H1 (cell line): ENCODE results near the gene RIMS1. TPM values are rescaled to one million over a fixed set of nuclear protein-coding genes. Genes with fewer than 3 reads are reported as not detected.

Experiments used
- CTCF ChIA-PET: fragments of 300-600 bp; sonication (Branson Sonifier 250); formaldehyde crosslinking; loops from one replicate; lab custom pipeline; 2021; ENCODE audit not compliant: partially characterized antibody; lab: Charles Lee
- POLR2A ChIA-PET: fragments of 300-600 bp; sonication (Branson Sonifier 250); formaldehyde crosslinking; loops from one replicate; lab custom pipeline; 2021; ENCODE audit warnings: inconsistent platforms; ENCODE audit not compliant: partially characterized antibody; lab: Charles Lee
- DNase-seq, 2 experiments: peaks; one replicate each; pipeline versions ENCODE4 v3.0.0 to v3.0.0-alpha.2; 2010 to 2022; ENCODE audit warnings: low spot score in 2 of 2, low read depth in 1 of 2, mixed read lengths in 1 of 2
- FAIRE-seq: peaks from 2 replicates; lab custom pipeline; 2011; peaks lifted over from hg19 to GRCh38; lab: Jason Lieb, UNC
- H2AFZ ChIP-seq: 2 replicates; pipeline ENCODE4 v1.8.1; 2012; ENCODE audit warnings: low read length, inconsistent platforms
- H2AK5ac ChIP-seq: 2 replicates; pipeline ENCODE4 v1.6.1; 2013; ENCODE audit warnings: low read depth, low read length
- H2BK120ac ChIP-seq: replicated peaks from 2 replicates; pipeline ENCODE3; 2013; ENCODE audit warnings: low read depth, low read length, inconsistent platforms
- H2BK12ac ChIP-seq: 2 replicates; pipeline ENCODE4 v1.6.1; 2013; ENCODE audit warnings: low read depth, low read length
- H2BK15ac ChIP-seq: 2 replicates; pipeline ENCODE4 v1.6.1; 2013; ENCODE audit warnings: low read length
- H2BK20ac ChIP-seq: 2 replicates; pipeline ENCODE4 v1.6.1; 2013; ENCODE audit warnings: low read length
- H2BK5ac ChIP-seq: 2 replicates; pipeline ENCODE4 v1.6.1; 2013; ENCODE audit warnings: low read depth, low read length
- H3K14ac ChIP-seq: 2 replicates; pipeline ENCODE4 v1.6.1; 2013; ENCODE audit warnings: inconsistent platforms; ENCODE audit not compliant: insufficient read length
- H3K18ac ChIP-seq: 2 replicates; pipeline ENCODE4 v1.6.1; 2013; ENCODE audit warnings: low read length; ENCODE audit errors: extremely low read depth
- H3K23ac ChIP-seq: 2 replicates; pipeline ENCODE4 v1.6.1; 2013; ENCODE audit warnings: inconsistent platforms; ENCODE audit not compliant: insufficient read length
- H3K23me2 ChIP-seq: 2 replicates; pipeline ENCODE4 v1.6.1; 2013; ENCODE audit warnings: low read depth, low read length
- H3K27ac ChIP-seq: 2 replicates; pipeline ENCODE4 v1.6.1; 2011; ENCODE audit warnings: low read depth, low read length, inconsistent platforms
- H3K27me3 ChIP-seq, 4 experiments: replicated peaks in 1 of 4; 1 replicate in 1 of 4; 2 replicates in 3 of 4; pipeline versions ENCODE4 v1.6.1 to v1.8.1; 2011 to 2013; ENCODE audit warnings: low read length in 3 of 4, mild to moderate bottlenecking in 3 of 4, inconsistent platforms in 2 of 4, mixed read lengths in 2 of 4, moderate library complexity in 1 of 4; ENCODE audit not compliant: control insufficient read depth in 3 of 4, insufficient read depth in 3 of 4; ENCODE audit errors: extremely low read depth in 1 of 4
- H3K36me3 ChIP-seq, 4 experiments: 2 replicates each; pipeline versions ENCODE4 v1.6.1 to v1.8.1; 2011 to 2013; ENCODE audit warnings: mild to moderate bottlenecking in 4 of 4, low read length in 3 of 4, moderate library complexity in 2 of 4, control low read depth in 1 of 4, inconsistent platforms in 1 of 4; ENCODE audit not compliant: insufficient read depth in 4 of 4, control insufficient read depth in 2 of 4
- H3K4ac ChIP-seq: replicated peaks from 2 replicates; pipeline ENCODE3; 2013; ENCODE audit warnings: low read length, low read depth, mixed read lengths, inconsistent platforms; ENCODE audit not compliant: insufficient read length
- H3K4me1 ChIP-seq, 4 experiments: replicated peaks in 1 of 4; 1 replicate in 1 of 4; 2 replicates in 3 of 4; pipeline versions ENCODE4 v1.6.1 to v1.8.1; 2011 to 2013; ENCODE audit warnings: low read length in 3 of 4, inconsistent platforms in 2 of 4, mixed read lengths in 1 of 4; ENCODE audit not compliant: insufficient read depth in 4 of 4, control insufficient read depth in 3 of 4
- H3K4me2 ChIP-seq, 2 experiments: 2 replicates each; pipeline versions ENCODE4 v1.6.1 to v1.8.1; 2011 to 2013; ENCODE audit warnings: low read depth in 2 of 2, low read length in 2 of 2, control low read depth in 1 of 2, inconsistent platforms in 1 of 2, mild to moderate bottlenecking in 1 of 2; ENCODE audit not compliant: insufficient read depth in 1 of 2
- H3K4me3 ChIP-seq, 4 experiments: fragments of 200-600, 300-600 bp in 1 of 4; sonication (generic), shearing (Covaris generic), sonication (Bioruptor Twin) in 1 of 4; 2 replicates each; pipeline versions ENCODE4 v1.5.1 to v1.8.1; 2011 to 2016; ENCODE audit warnings: low read length in 4 of 4, low read depth in 3 of 4, control low read depth in 2 of 4, inconsistent platforms in 2 of 4, mild to moderate bottlenecking in 2 of 4, mixed read lengths in 1 of 4, moderate library complexity in 1 of 4; ENCODE audit not compliant: insufficient read depth in 2 of 4; ENCODE audit errors: extremely low read depth in 1 of 4
- H3K56ac ChIP-seq: replicated peaks from 2 replicates; pipeline ENCODE3; 2013; ENCODE audit warnings: low read depth, mild to moderate bottlenecking, mixed read lengths, low read length, inconsistent platforms; ENCODE audit not compliant: insufficient read length
- H3K79me1 ChIP-seq: 2 replicates; pipeline ENCODE4 v1.6.1; 2013; ENCODE audit warnings: low read depth, low read length, control low read depth
- H3K79me2 ChIP-seq, 2 experiments: 2 replicates each; pipeline versions ENCODE4 v1.6.1 to v1.8.1; 2012 to 2013; ENCODE audit warnings: low read length in 2 of 2, mild to moderate bottlenecking in 2 of 2, inconsistent platforms in 1 of 2; ENCODE audit not compliant: insufficient read depth in 2 of 2, control insufficient read depth in 1 of 2
- H3K9ac ChIP-seq, 4 experiments: replicated peaks in 1 of 4; 1 replicate in 1 of 4; 2 replicates in 3 of 4; pipeline versions ENCODE4 v1.6.1 to v1.8.1; 2011 to 2013; ENCODE audit warnings: low read depth in 3 of 4, low read length in 3 of 4, control low read depth in 2 of 4, mild to moderate bottlenecking in 2 of 4, moderate library complexity in 2 of 4, inconsistent platforms in 1 of 4; ENCODE audit errors: extremely low read depth in 1 of 4
- H3K9me3 ChIP-seq, 2 experiments: 2 replicates each; pipeline versions ENCODE4 v1.6.1 to v1.8.1; 2012 to 2013; ENCODE audit warnings: mild to moderate bottlenecking in 2 of 2, moderate library complexity in 2 of 2, control low read depth in 1 of 2, inconsistent platforms in 1 of 2, low read depth in 1 of 2, low read length in 1 of 2, mixed read lengths in 1 of 2; ENCODE audit not compliant: insufficient read depth in 2 of 2
- H4K20me1 ChIP-seq, 2 experiments: replicated peaks in 1 of 2; 2 replicates each; pipeline versions ENCODE3 to v1.8.1; 2011 to 2013; ENCODE audit warnings: inconsistent platforms in 2 of 2, low read length in 2 of 2, mild to moderate bottlenecking in 1 of 2; ENCODE audit not compliant: insufficient read depth in 2 of 2, control insufficient read depth in 1 of 2
- H4K5ac ChIP-seq: 2 replicates; pipeline ENCODE4 v1.6.1; 2013; ENCODE audit warnings: low read length, low read depth, mixed read lengths, inconsistent platforms; ENCODE audit not compliant: insufficient read length
- H4K8ac ChIP-seq: 2 replicates; pipeline ENCODE4 v1.8.0; 2013; ENCODE audit warnings: mild to moderate bottlenecking, moderate library complexity, low read length, inconsistent platforms; ENCODE audit not compliant: insufficient read depth; ENCODE audit errors: extremely low read depth
- H4K91ac ChIP-seq: replicated peaks from 2 replicates; pipeline ENCODE3; 2013; ENCODE audit warnings: low read length, mixed read lengths, inconsistent platforms; ENCODE audit not compliant: insufficient read length
- ATF3 ChIP-seq: IDR thresholded peaks from 2 replicates; pipeline ENCODE4 v1.6.1; 2011; ENCODE audit warnings: low read depth, mild to moderate bottlenecking, low read length; ENCODE audit not compliant: insufficient read depth
- E2F6 ChIP-seq: IDR thresholded peaks from 2 replicates; pipeline ENCODE4 v1.6.1; 2012; ENCODE audit warnings: inconsistent platforms
- FOSL1 ChIP-seq: IDR thresholded peaks from 2 replicates; pipeline ENCODE4 v1.6.1; 2011; ENCODE audit warnings: mild to moderate bottlenecking, low read depth, low read length, moderate library complexity; ENCODE audit not compliant: insufficient read depth
- GTF2F1 ChIP-seq: IDR thresholded peaks from 2 replicates; pipeline ENCODE4 v1.6.1; 2012; ENCODE audit warnings: low read depth, low read length, improper control_type of control experiment, borderline replicate concordance
- KDM4A ChIP-seq: IDR thresholded peaks from one replicate; pipeline ENCODE4 v1.7.1; 2012; ENCODE audit warnings: low read depth, mild to moderate bottlenecking, moderate library complexity, low read length, inconsistent platforms; ENCODE audit not compliant: severe bottlenecking
- MAFK ChIP-seq: IDR thresholded peaks from 2 replicates; pipeline ENCODE4 v1.6.1; 2012; ENCODE audit warnings: low read depth, mild to moderate bottlenecking, improper control_type of control experiment, low read length
- POLR2A ChIP-seq, 2 experiments: IDR thresholded peaks; 1 replicate in 1 of 2; 2 replicates in 1 of 2; pipeline ENCODE4 v1.6.1; 2011; ENCODE audit warnings: low read depth in 2 of 2, low read length in 2 of 2, mild to moderate bottlenecking in 2 of 2; ENCODE audit errors: control extremely low read depth in 1 of 2
- polyA plus RNA-seq, 7 experiments: library from polyadenylated mRNA; depleted of rRNA in 3 of 7; stranded (reverse) in 5 of 7; unstranded in 2 of 7; fragments of >200 nt in 5 of 7; fragments of 200-250 nt in 2 of 7; gene quantifications; 1 replicate in 5 of 7; 2 replicates in 1 of 7; 4 replicates in 1 of 7; pipeline versions ENCODE4 v1.2.1 to v1.2.3, GENCODE V29; 2011 to 2013; ENCODE audit warnings: missing spikeins in 2 of 7, mixed read lengths in 2 of 7
- total RNA-seq: library from RNA; stranded (reverse); fragmentation: NEBNext Ultra II Directional; extraction: Animal tissue kit (Norgen Biotek cat#: 25700); gene quantifications from 2 replicates; pipeline ENCODE4 v1.2.1, GENCODE V29; 2021

RIMS1 gene
- total and polyA plus RNA-seq, 2 of the 8 experiments (the other 6 are each of a cell fraction or from before 2014, with no cell fraction given) = 0.63 to 2.3 TPM

DNA sequence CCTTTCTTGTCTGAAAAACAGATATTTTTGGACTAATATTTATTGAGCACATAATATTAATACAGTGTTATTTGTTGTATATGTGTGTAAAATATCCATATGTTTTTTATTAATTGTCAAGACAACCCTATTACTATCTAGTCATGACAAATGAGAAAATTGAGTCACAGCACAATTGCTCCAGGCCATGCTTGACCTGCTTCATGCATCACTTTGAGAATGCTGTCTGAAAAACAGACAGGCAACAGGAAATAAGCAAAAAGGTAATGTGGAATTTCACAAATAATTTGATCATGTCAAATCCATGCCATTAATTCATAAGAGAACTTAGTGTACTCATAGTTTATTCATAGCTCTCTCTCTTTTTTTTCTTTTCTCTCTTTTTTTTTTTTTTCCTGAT is 246.5 kb downstream of the RIMS1 start:
- Histone ChIP-seq H3K9ac (no peak overlapping the region), H3K79me1 (no peaks in the 10 kb centered on the region), H2AK5ac (no peak overlapping the region), H3K9me3 (no peaks in the 10 kb centered on the region), H2BK120ac (no peak overlapping the region), H3K4me2 (no peak overlapping the region), H4K20me1 (no peaks in the 10 kb centered on the region), H3K27me3 (no peaks in the 10 kb centered on the region), H2AFZ (no peak overlapping the region), H3K56ac (no peak overlapping the region), H4K91ac (no peak overlapping the region), H3K4ac (no peak overlapping the region), H3K18ac (no peak overlapping the region), H2BK15ac (no peak overlapping the region), H4K5ac (no peak overlapping the region), H3K23ac (no peak overlapping the region), H4K8ac (no peak overlapping the region), H3K4me1 (no peaks in the 10 kb centered on the region), H3K14ac (no peak overlapping the region), H2BK12ac (no peak overlapping the region)
- CTCF ChIA-PET = interaction anchor here (0.6 kb wide), 1 partner anchor 277 kb away, joined by 3 read pairs; no protein-coding TSS in a partner anchor
- no peak for DNase-seq
- FAIRE-seq = no peak
- POLR2A ChIA-PET = no interaction called here
- TF ChIP-seq FOSL1 (no peak), KDM4A (no peak), GTF2F1 (no peak), E2F6 (no peak), ATF3 (no peak), POLR2A (IDR thresholded peaks at IDR 0.05; ENCODE audit: control extremely low read depth in 1 of 2, low read depth in 2 of 2, low read length in 2 of 2) (no peak), MAFK (no peak)
- TF ChIP-seq, all 59 proteins: peak for 0
- Histone ChIP-seq H2BK20ac (no peak overlapping the region), H3K23me2 (no peaks in the 10 kb centered on the region), H3K79me2 (no peaks in the 10 kb centered on the region), H3K36me3 (no peaks in the 10 kb centered on the region), H3K4me3 (no peak overlapping the region), H2BK5ac (no peak overlapping the region), H3K27ac (no peak overlapping the region)
